ENCODE results near the gene LINC00305.

LINC00305 gene

DNA sequence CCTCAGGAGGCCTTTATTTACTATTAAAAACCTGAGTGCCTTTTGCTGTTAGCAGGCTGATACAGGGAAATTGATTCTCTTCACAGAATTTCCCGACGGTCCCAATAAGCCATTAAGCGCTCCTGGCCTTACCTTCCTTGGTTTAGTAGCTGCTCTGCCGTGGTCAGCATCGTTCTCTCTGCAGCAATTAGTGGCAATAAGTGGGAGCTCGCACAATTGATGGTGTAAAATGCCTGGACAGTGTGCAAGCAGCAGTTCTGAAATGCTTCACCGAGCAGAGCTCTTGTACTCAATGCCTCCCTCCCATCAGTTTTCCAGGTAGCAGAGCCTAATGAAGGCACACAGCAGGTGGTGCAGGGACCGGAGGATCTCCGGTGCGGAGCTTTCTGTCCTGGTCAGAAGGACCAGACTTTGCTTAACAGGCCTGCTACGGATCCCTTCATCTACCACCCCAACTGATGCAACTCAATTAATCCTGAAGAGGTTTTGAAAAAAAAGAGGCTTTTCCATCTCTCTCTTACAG lies 1.1 kb upstream of the LINC00305 start:
- H3K9ac ChIP-seq (ENCODE audit: low read length) = no peak overlapping the region
- H3K36me3 ChIP-seq (ENCODE audit: control insufficient read depth, insufficient read depth, low read length) = no peaks in the 10 kb centered on the region
- no peaks in the 10 kb centered on the region for H3K4me1 ChIP-seq (ENCODE audit: control insufficient read depth, insufficient read depth, low read length)
- no peak overlapping the region for H3K4me3 ChIP-seq (ENCODE audit: low read length)
- no peaks in the 10 kb centered on the region for H3K27me3 ChIP-seq (ENCODE audit: control insufficient read depth, insufficient read depth, low read length)
- H3K9me3 ChIP-seq (ENCODE audit: control insufficient read depth, low read length) = no peaks in the 10 kb centered on the region

DNA sequence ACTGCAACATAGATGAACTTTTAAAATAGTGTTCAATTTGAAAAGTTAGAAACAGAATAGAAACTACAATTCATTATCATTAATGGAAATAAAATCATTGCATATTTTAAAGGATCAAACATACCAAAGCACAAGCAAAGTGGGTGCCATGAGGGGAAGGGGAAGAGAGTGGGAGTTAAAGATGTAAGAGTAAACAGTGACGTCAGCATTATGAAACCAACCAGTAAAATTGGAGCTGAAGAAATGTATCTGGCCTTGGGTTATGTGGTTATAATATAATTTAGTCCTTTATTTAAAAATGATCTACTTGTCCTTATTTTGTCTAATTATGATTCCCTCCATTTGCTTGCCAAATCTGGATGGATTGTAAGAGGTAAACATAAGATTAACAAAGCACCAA lies 6.0 kb downstream of the LINC00305 start:
- H3K9ac ChIP-seq (ENCODE audit: low read length) = no peak overlapping the region

DNA sequence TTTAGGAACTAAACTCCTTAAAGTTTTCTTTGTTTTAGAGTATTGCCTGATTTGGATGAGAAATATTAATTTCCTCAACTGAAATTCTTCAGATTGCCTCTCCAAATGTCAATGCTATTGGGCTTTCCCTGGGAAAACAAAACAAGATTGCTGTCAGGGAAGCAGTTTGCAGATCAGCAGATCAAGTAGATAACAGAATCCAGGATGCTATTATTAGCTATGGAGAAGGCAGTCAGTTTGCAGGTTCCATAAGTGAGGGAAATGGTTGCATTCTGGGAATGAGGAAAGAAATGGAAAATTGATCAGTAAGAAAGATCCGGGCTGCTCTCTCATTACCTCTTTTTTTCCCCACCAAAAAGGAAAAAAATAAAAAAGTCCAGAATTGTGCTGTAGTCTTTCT lies 11.0 kb downstream of the LINC00305 start:
- Histone ChIP-seq H3K4me3 (ENCODE audit: low read length) (no peak overlapping the region), H3K27me3 (ENCODE audit: control insufficient read depth, insufficient read depth, low read length) (no peaks in the 10 kb centered on the region), H3K4me1 (ENCODE audit: control insufficient read depth, insufficient read depth, low read length) (no peaks in the 10 kb centered on the region), H3K36me3 (ENCODE audit: control insufficient read depth, insufficient read depth, low read length) (no peaks in the 10 kb centered on the region), H3K9ac (ENCODE audit: low read length) (no peak overlapping the region), H3K9me3 (ENCODE audit: control insufficient read depth, low read length) (no peaks in the 10 kb centered on the region)

More for the DNA sequence above, 6.0 kb downstream of the LINC00305 start:
- no peak overlapping the region for H3K4me3 ChIP-seq (ENCODE audit: low read length)
- H3K9me3 ChIP-seq (ENCODE audit: control insufficient read depth, low read length) = no peaks in the 10 kb centered on the region
- no peaks in the 10 kb centered on the region for H3K27me3 ChIP-seq (ENCODE audit: control insufficient read depth, insufficient read depth, low read length)
- no peaks in the 10 kb centered on the region for H3K36me3 ChIP-seq (ENCODE audit: control insufficient read depth, insufficient read depth, low read length)
- no peaks in the 10 kb centered on the region for H3K4me1 ChIP-seq (ENCODE audit: control insufficient read depth, insufficient read depth, low read length)

DNA sequence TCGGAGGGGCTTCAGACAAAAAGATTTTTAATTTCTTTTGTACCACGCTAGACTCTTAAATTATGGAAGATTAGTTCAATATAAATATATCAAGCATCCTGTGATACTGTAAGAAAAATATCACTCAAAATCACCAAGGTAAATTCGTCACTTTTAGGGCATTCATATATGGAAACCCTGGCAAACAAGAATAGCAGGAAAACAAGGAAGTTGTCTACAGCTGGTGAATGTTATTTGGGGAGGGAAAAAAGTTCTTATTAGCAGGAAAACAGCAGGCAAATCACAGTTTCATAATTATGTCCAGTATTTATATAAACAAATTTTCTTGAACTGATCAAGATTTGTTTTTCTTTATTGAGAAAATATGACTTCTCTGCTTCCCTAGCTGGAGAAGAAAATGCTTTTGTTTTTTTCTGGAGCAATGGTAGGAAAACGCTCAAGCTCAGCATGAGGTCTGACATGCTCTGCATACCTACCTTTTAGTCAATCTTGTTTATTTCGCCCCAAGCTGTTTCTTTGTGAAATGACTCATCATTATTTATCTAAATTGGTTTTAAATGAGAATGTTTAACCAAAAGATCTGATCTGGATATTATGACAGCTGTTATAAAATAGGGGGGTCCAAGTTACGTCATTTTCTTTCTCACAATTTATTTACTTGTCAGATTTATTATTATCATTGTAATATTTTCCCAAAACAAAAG lies 14.7 kb downstream of the LINC00305 start:
- Histone ChIP-seq H3K36me3 (ENCODE audit: control insufficient read depth, insufficient read depth, low read length) (no peaks in the 10 kb centered on the region), H3K9ac (ENCODE audit: low read length) (no peak overlapping the region), H3K27me3 (ENCODE audit: control insufficient read depth, insufficient read depth, low read length) (no peaks in the 10 kb centered on the region), H3K4me1 (ENCODE audit: control insufficient read depth, insufficient read depth, low read length) (no peaks in the 10 kb centered on the region), H3K4me3 (ENCODE audit: low read length) (no peak overlapping the region), H3K9me3 (ENCODE audit: control insufficient read depth, low read length) (no peaks in the 10 kb centered on the region)

DNA sequence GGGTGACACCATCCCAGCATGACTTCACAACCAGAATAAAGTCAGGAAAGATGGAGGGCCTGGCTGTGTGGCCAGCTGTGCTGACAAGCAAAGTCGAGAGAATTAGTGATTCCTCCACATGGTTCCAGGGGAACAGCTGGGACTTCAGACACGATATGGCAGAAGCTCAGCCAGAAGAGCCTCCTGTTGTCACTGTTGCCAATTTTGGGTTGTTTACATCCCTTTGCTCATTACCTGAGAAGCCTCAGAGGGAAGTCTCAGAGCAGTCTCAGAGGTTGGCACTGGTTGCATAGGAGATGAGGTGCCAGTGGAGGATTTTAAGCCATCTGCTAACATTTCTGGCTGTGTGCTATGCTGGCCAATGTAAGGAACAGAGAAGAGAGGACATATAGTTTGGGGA lies 16.0 kb downstream of the LINC00305 start:
- Histone ChIP-seq H3K4me3 (ENCODE audit: low read length) (no peak overlapping the region), H3K9ac (ENCODE audit: low read length) (no peak overlapping the region), H3K27me3 (ENCODE audit: control insufficient read depth, insufficient read depth, low read length) (no peaks in the 10 kb centered on the region), H3K36me3 (ENCODE audit: control insufficient read depth, insufficient read depth, low read length) (no peaks in the 10 kb centered on the region), H3K9me3 (ENCODE audit: control insufficient read depth, low read length) (no peaks in the 10 kb centered on the region), H3K4me1 (ENCODE audit: control insufficient read depth, insufficient read depth, low read length) (no peaks in the 10 kb centered on the region)

DNA sequence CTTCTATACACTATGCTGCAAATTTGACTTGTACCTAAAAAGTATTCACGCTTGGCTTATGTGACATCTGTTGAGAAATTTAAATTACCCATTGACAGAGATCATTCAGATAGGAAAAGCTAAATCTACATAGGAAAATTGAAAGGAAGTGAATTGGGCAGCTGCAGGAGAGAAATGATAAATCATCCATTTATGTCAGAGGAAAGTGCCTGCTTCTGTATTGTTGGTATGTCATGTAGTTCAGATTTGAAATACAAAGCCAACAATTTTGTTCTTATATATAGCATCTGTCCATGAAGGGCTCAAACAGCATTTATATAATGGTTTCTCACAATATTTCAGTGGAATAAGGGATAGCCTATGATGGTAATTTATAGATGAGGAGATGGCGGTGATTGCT lies 17.6 kb downstream of the LINC00305 start:
- Histone ChIP-seq H3K9ac (ENCODE audit: low read length) (no peak overlapping the region), H3K9me3 (ENCODE audit: control insufficient read depth, low read length) (no peaks in the 10 kb centered on the region), H3K4me3 (ENCODE audit: low read length) (no peak overlapping the region), H3K4me1 (ENCODE audit: control insufficient read depth, insufficient read depth, low read length) (no peaks in the 10 kb centered on the region), H3K36me3 (ENCODE audit: control insufficient read depth, insufficient read depth, low read length) (no peaks in the 10 kb centered on the region), H3K27me3 (ENCODE audit: control insufficient read depth, insufficient read depth, low read length) (no peaks in the 10 kb centered on the region)

DNA sequence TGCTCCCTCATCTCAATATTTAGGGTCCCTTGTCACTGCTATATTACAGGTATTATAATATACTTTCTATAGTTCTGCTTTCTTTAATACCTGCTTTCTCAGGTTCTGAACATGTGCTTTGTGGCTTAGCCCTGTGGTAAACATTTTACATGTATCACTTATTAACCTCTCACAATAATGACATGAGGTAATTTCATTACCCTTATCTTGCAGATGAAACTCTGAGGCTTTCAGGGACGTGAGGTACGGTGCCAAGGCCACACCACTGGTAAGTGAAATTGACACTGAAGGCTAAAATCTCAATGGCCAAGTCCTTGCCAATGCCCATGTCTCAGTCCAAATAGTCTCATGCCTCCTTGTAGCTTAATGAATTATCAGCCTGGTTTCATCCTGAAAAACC lies 21.7 kb downstream of the LINC00305 start:
- no peak overlapping the region for H3K4me3 ChIP-seq (ENCODE audit: low read length)
- no peak overlapping the region for H3K9ac ChIP-seq (ENCODE audit: low read length)
- H3K9me3 ChIP-seq (ENCODE audit: control insufficient read depth, low read length) = no peaks in the 10 kb centered on the region
- H3K4me1 ChIP-seq (ENCODE audit: control insufficient read depth, insufficient read depth, low read length) = no peaks in the 10 kb centered on the region
- no peaks in the 10 kb centered on the region for H3K36me3 ChIP-seq (ENCODE audit: control insufficient read depth, insufficient read depth, low read length)
- H3K27me3 ChIP-seq (ENCODE audit: control insufficient read depth, insufficient read depth, low read length) = no peaks in the 10 kb centered on the region

DNA sequence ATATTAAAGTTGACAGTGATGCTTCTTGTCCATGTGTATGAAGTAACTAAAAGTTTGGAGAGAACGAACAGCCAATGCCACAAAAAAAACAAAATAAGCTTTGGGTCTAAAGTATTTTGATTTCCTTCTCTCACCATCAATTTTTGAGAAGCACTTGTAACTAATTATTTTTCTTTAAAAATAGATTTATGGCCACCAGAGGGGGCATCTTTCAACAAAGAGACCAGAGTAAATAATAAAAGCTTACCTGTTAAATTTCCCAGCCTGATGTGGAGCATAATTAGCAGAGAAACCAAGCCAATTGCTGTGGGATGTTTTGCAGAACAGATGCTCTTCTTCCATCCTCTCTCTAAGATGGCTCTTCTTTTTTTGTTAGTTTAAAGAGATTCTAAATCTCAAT lies 29.0 kb downstream of the LINC00305 start:
- H3K9me3 ChIP-seq (ENCODE audit: control insufficient read depth, low read length) = no peaks in the 10 kb centered on the region
- H3K27me3 ChIP-seq (ENCODE audit: control insufficient read depth, insufficient read depth, low read length) = no peaks in the 10 kb centered on the region
- H3K4me1 ChIP-seq (ENCODE audit: control insufficient read depth, insufficient read depth, low read length) = no peaks in the 10 kb centered on the region
- no peaks in the 10 kb centered on the region for H3K36me3 ChIP-seq (ENCODE audit: control insufficient read depth, insufficient read depth, low read length)
- H3K4me3 ChIP-seq (ENCODE audit: low read length) = no peak overlapping the region
- H3K9ac ChIP-seq (ENCODE audit: low read length) = no peak overlapping the region

DNA sequence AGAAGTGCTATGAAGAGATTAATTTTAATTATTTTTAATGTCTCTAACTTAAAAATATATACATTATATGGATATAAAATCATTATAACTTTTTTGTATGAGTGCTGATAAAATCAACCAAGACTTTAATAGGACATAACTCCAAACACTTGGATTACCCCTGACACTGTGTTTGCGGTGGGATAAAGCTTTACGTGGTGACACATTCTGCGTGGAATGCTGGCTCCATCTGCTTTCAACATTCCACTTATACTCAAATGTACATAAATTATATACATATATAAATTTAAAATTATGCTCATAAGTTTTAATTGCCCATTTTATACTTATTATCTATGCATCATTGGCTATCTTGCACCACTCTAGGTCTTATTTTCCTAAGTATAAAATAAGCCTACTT lies 30.5 kb downstream of the LINC00305 start:
- no peaks in the 10 kb centered on the region for H3K36me3 ChIP-seq (ENCODE audit: control insufficient read depth, insufficient read depth, low read length)
- H3K9me3 ChIP-seq (ENCODE audit: control insufficient read depth, low read length) = no peaks in the 10 kb centered on the region
- no peak overlapping the region for H3K9ac ChIP-seq (ENCODE audit: low read length)
- no peak overlapping the region for H3K4me3 ChIP-seq (ENCODE audit: low read length)
- no peaks in the 10 kb centered on the region for H3K4me1 ChIP-seq (ENCODE audit: control insufficient read depth, insufficient read depth, low read length)
- no peaks in the 10 kb centered on the region for H3K27me3 ChIP-seq (ENCODE audit: control insufficient read depth, insufficient read depth, low read length)

DNA sequence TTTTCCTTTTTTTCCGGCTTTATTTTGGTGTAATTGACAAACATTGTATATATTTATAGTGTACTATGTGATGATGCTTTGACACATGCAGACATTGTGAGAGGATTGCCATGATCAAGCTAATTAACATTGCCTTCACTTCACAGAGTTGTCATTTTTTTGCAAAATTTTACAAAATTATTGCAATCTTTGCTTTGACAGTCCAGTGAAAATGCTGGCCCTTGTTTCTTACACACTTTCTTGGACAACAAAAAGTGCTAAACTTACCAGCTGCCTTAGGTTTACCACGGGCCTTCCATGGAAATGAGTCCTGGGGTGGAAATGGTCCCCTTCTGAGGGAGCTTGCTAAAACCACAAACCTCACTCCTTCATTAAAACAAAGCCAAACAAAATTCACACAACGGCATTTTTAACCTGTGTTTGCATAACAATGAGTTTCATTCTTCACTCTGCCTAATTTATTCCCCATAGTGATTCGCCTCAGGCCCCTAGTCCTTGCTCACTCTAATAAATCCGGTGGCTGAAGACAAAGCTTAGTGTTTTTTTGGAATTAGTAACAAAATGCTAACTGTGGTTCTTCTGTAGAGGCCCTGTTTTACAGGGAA lies 32.2 kb downstream of the LINC00305 start:
- no peak overlapping the region for H3K9ac ChIP-seq (ENCODE audit: low read length)
- no peaks in the 10 kb centered on the region for H3K36me3 ChIP-seq (ENCODE audit: control insufficient read depth, insufficient read depth, low read length)
- no peaks in the 10 kb centered on the region for H3K4me1 ChIP-seq (ENCODE audit: control insufficient read depth, insufficient read depth, low read length)
- H3K27me3 ChIP-seq (ENCODE audit: control insufficient read depth, insufficient read depth, low read length) = no peaks in the 10 kb centered on the region
- no peak overlapping the region for H3K4me3 ChIP-seq (ENCODE audit: low read length)
- H3K9me3 ChIP-seq (ENCODE audit: control insufficient read depth, low read length) = no peaks in the 10 kb centered on the region

DNA sequence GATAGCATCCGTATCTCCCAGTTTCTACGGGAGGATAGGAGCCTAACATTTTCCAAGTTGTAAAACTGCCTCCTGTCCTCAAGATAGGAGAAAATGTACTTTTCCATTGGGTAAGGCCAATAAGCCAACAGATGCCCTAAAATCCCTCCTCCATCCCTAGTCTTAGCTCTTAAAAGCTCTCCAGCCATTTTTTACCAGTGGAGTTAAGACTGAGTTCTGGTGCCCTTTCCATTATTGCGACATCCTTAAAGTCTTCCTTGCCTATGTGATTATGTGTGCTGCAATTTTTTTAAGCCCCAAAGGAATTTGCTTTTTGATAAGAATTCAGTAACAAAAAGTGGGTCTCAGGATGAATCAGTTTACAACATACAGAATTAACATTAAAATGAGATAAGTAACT lies 33.0 kb downstream of the LINC00305 start:
- H3K9ac ChIP-seq (ENCODE audit: low read length) = no peak overlapping the region
- no peaks in the 10 kb centered on the region for H3K36me3 ChIP-seq (ENCODE audit: control insufficient read depth, insufficient read depth, low read length)
- H3K4me3 ChIP-seq (ENCODE audit: low read length) = no peak overlapping the region
- H3K9me3 ChIP-seq (ENCODE audit: control insufficient read depth, low read length) = no peaks in the 10 kb centered on the region
- no peaks in the 10 kb centered on the region for H3K27me3 ChIP-seq (ENCODE audit: control insufficient read depth, insufficient read depth, low read length)
- no peaks in the 10 kb centered on the region for H3K4me1 ChIP-seq (ENCODE audit: control insufficient read depth, insufficient read depth, low read length)

DNA sequence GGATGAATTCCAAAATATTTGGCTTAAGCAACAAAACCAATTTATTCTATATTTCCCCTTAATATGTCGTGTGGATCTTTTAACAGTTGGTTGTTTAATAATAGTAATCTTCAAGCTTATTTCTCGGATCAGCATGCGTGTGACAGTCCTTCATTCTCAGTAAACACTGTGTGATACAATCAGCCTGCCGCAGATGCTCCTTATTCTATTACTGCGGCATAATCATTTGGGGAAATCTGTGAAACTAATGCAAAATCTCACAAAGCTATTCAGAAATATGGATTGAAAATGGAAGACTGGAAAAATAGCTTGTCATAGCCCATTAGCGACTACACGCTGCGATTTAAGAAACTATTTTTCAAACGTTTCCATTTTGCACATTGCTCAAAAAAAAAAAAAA lies 36.9 kb downstream of the LINC00305 start:
- H3K36me3 ChIP-seq (ENCODE audit: control insufficient read depth, insufficient read depth, low read length) = no peaks in the 10 kb centered on the region
- no peaks in the 10 kb centered on the region for H3K9me3 ChIP-seq (ENCODE audit: control insufficient read depth, low read length)
- H3K4me3 ChIP-seq (ENCODE audit: low read length) = no peak overlapping the region
- H3K4me1 ChIP-seq (ENCODE audit: control insufficient read depth, insufficient read depth, low read length) = no peaks in the 10 kb centered on the region
- H3K9ac ChIP-seq (ENCODE audit: low read length) = no peak overlapping the region
- H3K27me3 ChIP-seq (ENCODE audit: control insufficient read depth, insufficient read depth, low read length) = no peaks in the 10 kb centered on the region

All from mucosa of stomach (tissue), 1 donor.